HL-60 (cell line): ENCODE data around the gene PCGF3.

Experiments used
- DNase-seq, 2 experiments: peaks; one replicate each; pipeline ENCODE4 v3.0.0-alpha.2; 2010 to 2020; ENCODE audit warnings: low read depth in 1 of 2, low spot score in 1 of 2
- H3K27ac ChIP-seq: fragments of 250-450 bp; sonication (Bioruptor Pico); replicated peaks from 2 replicates; pipeline ENCODE4 v1.5.1; 2020; ENCODE audit warnings: mild to moderate bottlenecking, moderate library complexity
- H3K27me3 ChIP-seq: fragments of 250-450 bp; sonication (Bioruptor Pico); 2 replicates; pipeline ENCODE4 v1.5.1; 2021; ENCODE audit warnings: mild to moderate bottlenecking, moderate library complexity; ENCODE audit not compliant: insufficient read depth, poor library complexity, severe bottlenecking
- H3K4me3 ChIP-seq: replicated peaks from 2 replicates; pipeline ENCODE4 v1.5.1; 2011; ENCODE audit warnings: mild to moderate bottlenecking, control low read depth, low read length; ENCODE audit not compliant: insufficient read depth
- CTCF ChIP-seq: IDR thresholded peaks from one replicate; pipeline ENCODE4 v1.5.1; 2011; ENCODE audit warnings: low read length, control low read depth, inconsistent platforms; ENCODE audit not compliant: insufficient read depth
- GABPA ChIP-seq: IDR thresholded peaks from 2 replicates; pipeline ENCODE4 v1.6.1; 2012; ENCODE audit warnings: low read depth
- POLR2AphosphoS5 ChIP-seq: IDR thresholded peaks from 2 replicates; pipeline ENCODE4 v1.6.1; 2012; ENCODE audit warnings: low read depth
- REST ChIP-seq: IDR thresholded peaks from 2 replicates; pipeline ENCODE4 v1.6.1; 2012; ENCODE audit warnings: low read depth; ENCODE audit not compliant: insufficient replicate concordance
- SPI1 ChIP-seq: IDR thresholded peaks from 2 replicates; pipeline ENCODE4 v1.6.1; 2012; ENCODE audit warnings: low read depth, mild to moderate bottlenecking, borderline replicate concordance

PCGF3 gene

GRCh38 chr4:700587-701264 is 4.9 kb upstream of the PCGF3 start:
- Histone ChIP-seq H3K27ac (no peak overlapping the region), H3K4me3 (no peak overlapping the region), H3K27me3 (no peaks in the 10 kb centered on the region)
- TF ChIP-seq CTCF (no peak), REST (no peak), SPI1 (no peak), GABPA (no peak), POLR2AphosphoS5 (no peak)
- no peak for DNase-seq

GRCh38 chr4:702618-703048 is 3.0 kb upstream of the PCGF3 start:
- Histone ChIP-seq H3K4me3 (no peak overlapping the region), H3K27ac (no peak overlapping the region), H3K27me3 (no peaks in the 10 kb centered on the region)
- no peak for DNase-seq
- TF ChIP-seq SPI1 (no peak), GABPA (no peak), REST (no peak), POLR2AphosphoS5 (no peak), CTCF (no peak)

- DNase-seq, result no peak
- TF ChIP-seq GABPA, result no peak
- no peak for TF ChIP-seq CTCF
- no peak for TF ChIP-seq SPI1
- no peak for TF ChIP-seq REST
- no peak overlapping the region for H3K4me3 ChIP-seq
- H3K27me3 ChIP-seq, result no peaks in the 10 kb centered on the region
- no peak overlapping the region for H3K27ac ChIP-seq
These were observed 2.1 kb upstream of the PCGF3 start for GRCh38 chr4:703336-704197.
